Left renal cortex interstitium (tissue), 4 donors: ENCODE results near the gene ALDH3A1. TPM values are rescaled to one million over a fixed set of nuclear protein-coding genes. Genes with fewer than 3 reads are reported as not detected.

Source experiments
- DNase-seq, 4 donors: peaks; one replicate each; pipeline ENCODE4 v3.0.0-alpha.2; 2013; ENCODE audit warnings: low read depth in 4 of 4, low spot score in 2 of 4, missing footprints in 1 of 4
- polyA plus RNA-seq, 4 donors: library from polyadenylated mRNA; unstranded; fragments of 120-200 nt; gene quantifications; one replicate each; pipeline ENCODE4 v1.2.1, GENCODE V29; 2013; ENCODE audit not compliant: insufficient read length in 4 of 4

The ALDH3A1 gene
- polyA plus RNA-seq, 4 donors, result 0.89 to 1.7 (median 1.2) TPM

GRCh38 chr17:19742495-19742894, 5.6 kb downstream of the ALDH3A1 start:
- DNase-seq, result no peak

DNA sequence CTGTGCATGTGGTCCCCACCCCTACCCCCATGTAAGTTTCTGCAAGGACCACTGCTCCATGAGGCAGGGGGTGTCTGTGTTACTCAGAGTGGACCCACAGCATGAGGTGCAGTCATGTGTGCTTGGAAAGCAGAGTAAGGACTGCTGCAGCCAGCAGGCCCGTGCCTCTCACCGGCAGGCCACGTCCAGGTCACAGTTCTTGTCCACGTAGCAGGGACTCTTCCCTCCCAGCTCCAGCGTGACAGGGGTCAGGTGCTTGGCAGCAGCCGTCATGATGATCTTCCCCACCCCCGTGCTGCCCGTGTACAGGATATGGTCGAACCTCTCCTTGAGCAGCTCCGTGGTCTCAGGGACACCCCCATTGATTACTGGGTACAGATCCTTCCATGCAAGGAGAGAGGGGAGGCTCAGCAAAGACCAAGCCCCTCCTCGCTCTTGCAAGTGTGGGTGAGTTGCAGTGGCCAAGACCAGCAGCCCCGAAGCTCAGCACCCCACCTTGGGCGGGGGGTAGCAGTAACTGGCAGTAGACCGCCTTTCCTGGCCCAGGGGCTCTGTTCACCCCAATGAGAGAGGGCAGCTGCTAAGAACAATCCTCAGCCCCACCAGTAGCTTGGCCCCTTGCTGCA, 6.2 kb downstream of the ALDH3A1 start:
- no peak for DNase-seq

- DNase-seq, result no peak
Measured at GRCh38 chr17:19740933-19741332, 7.2 kb downstream of the ALDH3A1 start.

GRCh38 chr17:19739241-19740201, 8.6 kb downstream of the ALDH3A1 start:
- no peak for DNase-seq

GRCh38 chr17:19738757-19739156, 9.3 kb downstream of the ALDH3A1 start:
- DNase-seq, result no peak

- DNase-seq, result no peak
Measured at GRCh38 chr17:19738073-19738449, 10.0 kb downstream of the ALDH3A1 start.

- no peak for DNase-seq
Measured at GRCh38 chr17:19737305-19738072, 10.6 kb downstream of the ALDH3A1 start.

DNA sequence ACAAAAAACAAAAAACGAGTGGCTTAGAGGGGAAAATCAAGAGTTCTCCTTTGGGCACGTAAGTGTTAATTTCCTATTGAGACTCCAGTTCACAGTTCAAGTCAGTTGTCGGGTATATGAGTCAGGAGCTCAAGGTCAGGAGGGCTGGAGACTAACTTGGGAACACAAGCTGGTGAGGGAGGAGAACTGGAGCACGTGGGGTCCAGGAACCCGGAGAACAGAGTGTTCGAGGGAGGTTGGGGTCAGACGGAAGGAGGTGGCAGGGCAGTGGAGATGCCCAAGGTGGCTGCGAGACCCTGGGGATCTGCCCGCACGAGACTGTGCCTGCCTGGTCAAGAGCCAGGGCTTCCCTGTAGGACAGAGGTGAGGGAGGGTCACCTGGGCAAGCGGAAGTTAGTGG, 12.0 kb downstream of the ALDH3A1 start:
- DNase-seq, result no peak

DNA sequence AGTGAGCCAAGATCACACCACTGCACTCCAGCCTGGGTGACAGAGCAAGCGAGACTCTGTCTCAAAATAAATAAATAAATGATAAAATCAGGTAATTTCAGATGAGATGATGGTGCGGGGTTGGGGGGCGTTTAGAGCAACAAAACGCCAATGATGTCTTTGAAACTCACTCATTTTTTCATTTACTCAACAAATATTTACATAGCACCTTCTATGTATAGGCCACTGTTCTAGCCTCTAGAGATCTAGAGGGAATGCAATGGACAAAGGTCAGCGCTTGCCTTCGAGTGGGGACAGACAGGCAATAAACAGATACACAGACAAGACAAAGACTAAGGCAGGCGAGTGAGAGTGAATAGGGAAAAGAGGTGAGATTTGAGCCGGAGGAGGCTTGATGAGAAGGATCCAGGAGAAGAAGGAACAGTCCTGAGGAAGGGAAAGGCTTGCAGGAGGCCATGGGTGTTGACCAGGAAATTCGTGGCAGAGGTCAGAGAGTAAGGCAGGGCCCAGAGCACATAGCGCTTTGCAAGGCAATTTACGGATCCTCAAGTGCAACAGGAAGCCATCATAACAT, 14.1 kb downstream of the ALDH3A1 start:
- DNase-seq, result no peak

- no peak for DNase-seq
Measured at GRCh38 chr17:19731626-19732025, 16.5 kb downstream of the ALDH3A1 start.

DNA sequence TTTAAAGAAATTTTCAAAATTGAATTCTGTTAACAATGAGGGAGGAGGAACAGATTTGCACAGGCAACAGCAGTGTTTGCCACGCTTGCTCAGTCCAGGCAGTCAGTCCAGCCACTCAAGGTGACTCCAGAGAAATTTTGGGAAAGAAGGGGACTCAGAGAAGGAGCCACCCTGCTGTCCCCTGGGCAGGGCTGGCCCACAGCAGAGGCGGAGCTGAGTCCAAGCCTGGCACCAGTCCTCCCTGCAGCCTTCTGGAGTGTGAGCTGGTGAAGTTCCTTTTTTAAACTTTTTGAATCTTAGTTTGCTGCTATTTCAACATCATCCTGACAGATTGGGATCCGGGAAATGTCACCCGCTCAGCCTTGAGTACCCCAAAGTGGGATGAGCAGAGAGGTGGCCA, 17.3 kb downstream of the ALDH3A1 start:
- DNase-seq, result no peak

DNA sequence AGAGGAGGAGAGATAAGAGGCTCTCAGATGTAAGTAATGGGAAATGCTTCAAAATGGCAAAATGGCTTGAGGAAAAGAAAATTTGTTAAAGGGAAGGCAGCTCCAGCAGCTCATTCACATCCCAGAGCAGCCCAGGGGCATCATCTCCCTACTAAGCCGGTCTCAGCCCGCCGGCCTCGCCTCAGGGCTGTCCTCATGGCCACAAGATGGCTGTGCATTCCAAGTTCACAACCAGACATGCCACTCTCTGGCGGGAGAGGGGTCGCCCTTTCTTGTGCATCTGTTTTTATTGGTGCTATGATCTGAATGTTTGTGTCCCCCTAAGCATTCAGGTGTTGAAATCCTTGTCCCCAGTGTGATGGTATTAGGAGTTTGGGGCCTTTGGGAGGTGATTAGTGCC, 18.2 kb downstream of the ALDH3A1 start:
- no peak for DNase-seq

GRCh38 chr17:19728084-19728495, 20.0 kb downstream of the ALDH3A1 start:
- no peak for DNase-seq

DNA sequence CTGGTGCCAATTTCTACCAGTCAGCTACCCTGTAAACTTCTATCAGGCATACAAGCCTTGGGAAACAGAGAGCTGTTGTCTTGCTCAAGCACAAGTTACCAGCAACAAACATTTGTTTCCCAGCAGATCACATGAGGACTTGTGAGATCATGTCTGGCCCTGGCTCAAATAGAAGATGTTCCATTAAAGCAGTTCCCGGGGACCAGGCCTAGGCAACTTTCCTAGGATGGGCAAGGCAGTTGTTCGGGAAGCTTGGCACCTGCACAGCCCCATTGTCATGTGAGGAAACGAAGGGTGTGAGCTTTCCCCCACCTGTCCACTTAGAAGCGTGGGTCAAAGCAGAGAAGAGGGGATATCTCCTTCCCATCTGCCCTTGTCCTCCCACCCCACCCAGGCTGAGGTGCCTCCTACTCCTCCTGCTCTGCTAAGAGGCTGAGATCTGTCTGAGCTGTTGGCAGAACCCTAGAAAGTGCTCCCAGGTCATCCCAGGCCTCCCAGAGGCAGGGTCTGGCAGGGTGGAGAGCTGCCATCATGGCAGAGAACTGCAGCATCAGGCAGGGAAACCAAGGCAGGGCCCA, 20.5 kb downstream of the ALDH3A1 start:
- DNase-seq, result no peak

DNA sequence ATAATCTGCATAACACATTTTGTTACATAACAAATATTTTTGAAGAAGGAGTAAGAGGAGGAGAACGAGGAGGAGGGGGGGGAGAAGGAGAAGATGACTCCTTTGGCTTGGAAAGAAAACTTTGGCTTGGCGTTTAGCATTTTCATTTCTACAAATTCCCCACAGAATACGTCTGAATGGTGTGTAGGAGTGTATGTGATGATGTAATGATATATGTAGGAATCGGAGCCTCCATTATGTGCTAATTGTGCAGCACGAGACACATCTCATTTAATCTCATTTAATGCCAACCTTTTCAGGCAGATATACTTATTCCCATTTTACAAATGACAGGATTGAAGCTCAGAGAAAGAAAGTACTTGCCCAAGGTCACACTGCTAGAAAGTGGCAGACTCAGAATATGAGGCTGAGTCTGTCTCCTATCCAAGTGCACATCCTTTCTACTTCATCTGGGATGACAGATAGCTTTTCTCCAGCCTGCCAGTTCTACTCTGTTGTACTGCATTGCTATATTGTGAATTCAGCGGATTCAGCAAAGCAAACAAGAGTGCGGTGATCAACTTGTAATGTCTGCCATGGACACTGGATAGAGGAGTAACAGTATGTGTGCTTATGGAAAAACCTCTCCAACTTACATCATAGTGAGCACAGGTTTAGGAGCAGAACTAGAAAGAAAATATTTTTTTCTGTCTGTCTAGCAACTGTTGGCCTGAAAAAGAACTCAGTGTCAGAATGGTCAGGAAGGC, 21.3 kb downstream of the ALDH3A1 start:
- no peak for DNase-seq

- no peak for DNase-seq
Measured at GRCh38 chr17:19725486-19725885, 22.6 kb downstream of the ALDH3A1 start.

DNA sequence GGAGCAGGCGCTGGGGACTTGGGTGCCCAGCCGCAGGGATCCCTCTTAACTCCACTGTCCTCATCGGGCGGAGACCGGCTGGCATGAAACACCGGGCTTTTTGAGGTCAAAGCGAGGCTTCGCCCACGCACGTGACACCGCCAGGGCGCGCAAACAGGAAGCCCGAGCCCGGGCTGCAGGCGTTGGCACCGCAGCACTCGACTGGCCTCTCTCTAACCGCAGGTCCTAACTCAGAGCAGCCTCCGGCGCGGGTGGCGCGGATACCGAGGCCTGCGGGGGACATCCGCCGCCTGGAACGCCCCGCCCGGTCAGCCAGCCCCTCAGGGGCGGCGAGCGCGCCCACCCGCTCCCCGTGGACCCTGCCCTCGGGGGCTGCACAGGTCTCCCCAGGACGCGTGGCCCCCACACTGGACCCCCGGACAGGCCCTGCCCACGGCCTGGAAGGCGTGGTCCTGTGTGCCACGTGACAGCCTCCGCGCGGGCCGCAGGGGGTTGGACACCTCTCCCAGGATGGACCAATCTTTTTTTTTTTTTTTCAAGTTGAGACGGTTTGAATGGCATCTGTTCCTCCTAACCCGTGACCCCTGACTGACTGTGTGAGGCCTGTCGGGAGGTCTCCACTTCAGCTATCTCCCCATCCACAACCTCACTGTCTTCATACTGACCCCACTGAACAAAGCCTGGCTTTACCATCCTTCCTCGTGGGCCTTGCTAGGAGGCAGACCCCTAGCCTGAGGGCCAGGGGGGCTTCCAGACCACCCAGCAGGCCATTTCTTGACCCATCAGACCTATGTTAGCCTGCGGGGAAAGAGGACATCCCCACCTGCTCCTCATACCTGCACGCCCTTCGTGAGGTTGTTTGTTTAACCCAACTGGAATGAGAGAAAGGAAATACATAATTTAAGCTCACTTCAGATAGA, 23.3 kb downstream of the ALDH3A1 start:
- DNase-seq, result no peak

GRCh38 chr17:19723964-19724363, 24.1 kb downstream of the ALDH3A1 start:
- no peak for DNase-seq
